ENCODE measurements around the gene MCCD1. TPM values are rescaled to one million over a fixed set of nuclear protein-coding genes. Genes with fewer than 3 reads are reported as not detected.

MCCD1 gene
- total RNA-seq, 2 donors from 2014 or later = not detected

GRCh38 chr6:31531771-31532643 lies 3.2 kb downstream of the MCCD1 start:
- Mint-ChIP-seq H3K27ac (no peak overlapping the region), H3K4me3 (no peak overlapping the region), H3K9me3 (no peaks in the 10 kb centered on the region), H3K4me1 (peaks cover 24% of the 10 kb centered on the region), H3K27me3 (ENCODE audit: insufficient read depth) (no peaks in the 10 kb centered on the region), H3K36me3 (ENCODE audit: low read depth) (peaks cover 69% of the 10 kb centered on the region)
- Histone ChIP-seq H3K4me1 (ENCODE audit: control insufficient read depth, insufficient read depth, low read length) (no peaks in the 10 kb centered on the region), H3K9me3 (ENCODE audit: control insufficient read depth, low read length) (no peaks in the 10 kb centered on the region), H3K36me3 (ENCODE audit: control insufficient read depth, insufficient read depth, low read length) (peaks cover 74% of the 10 kb centered on the region), H3K27ac (ENCODE audit: low read depth, low read length) (no peak overlapping the region), H3K27me3 (ENCODE audit: control insufficient read depth, insufficient read depth, low read length, poor library complexity, severe bottlenecking) (no peaks in the 10 kb centered on the region), H3K4me3 (ENCODE audit: low read length) (no peak overlapping the region), H3K9ac (ENCODE audit: extremely low read depth, low read length, poor library complexity, severe bottlenecking) (no peak overlapping the region)
- WGBS, 2 experiments (ENCODE audit: insufficient coverage in 1 of 2, insufficient read length in 1 of 2) = 90 to 94% methylated on average over 4 to 9 of the region's 9 CpGs
- TF ChIP-seq CTCF (conservative IDR thresholded peaks at IDR 0.05) = no peak
- DNase-seq = no peak

- H3K4me3 Mint-ChIP-seq = no peak overlapping the region
- no peaks in the 10 kb centered on the region for H3K9me3 Mint-ChIP-seq
- Histone ChIP-seq H3K4me1 (ENCODE audit: control insufficient read depth, insufficient read depth, low read length) (no peaks in the 10 kb centered on the region), H3K27ac (ENCODE audit: low read depth, low read length) (no peak overlapping the region), H3K27me3 (ENCODE audit: control insufficient read depth, insufficient read depth, low read length, poor library complexity, severe bottlenecking) (no peaks in the 10 kb centered on the region), H3K4me3 (ENCODE audit: low read length) (no peak overlapping the region), H3K9ac (ENCODE audit: extremely low read depth, low read length, poor library complexity, severe bottlenecking) (no peak overlapping the region), H3K36me3 (ENCODE audit: control insufficient read depth, insufficient read depth, low read length) (peaks cover 82% of the 10 kb centered on the region), H3K9me3 (ENCODE audit: control insufficient read depth, low read length) (no peaks in the 10 kb centered on the region)
- H3K36me3 Mint-ChIP-seq (ENCODE audit: low read depth) = peaks cover 75% of the 10 kb centered on the region
- TF ChIP-seq CTCF (conservative IDR thresholded peaks at IDR 0.05) = no peak
- DNase-seq = no peak
- WGBS, 2 experiments (ENCODE audit: insufficient coverage in 1 of 2, insufficient read length in 1 of 2) = 90 to 95% methylated on average over 3 to 7 of the region's 9 CpGs
- H3K27me3 Mint-ChIP-seq (ENCODE audit: insufficient read depth) = no peaks in the 10 kb centered on the region
- no peak overlapping the region for H3K27ac Mint-ChIP-seq
- peaks cover 24% of the 10 kb centered on the region for H3K4me1 Mint-ChIP-seq
These were observed 4.1 kb downstream of the MCCD1 start for GRCh38 chr6:31532644-31533454.

- Mint-ChIP-seq H3K9me3 (no peaks in the 10 kb centered on the region), H3K4me1 (peaks cover 28% of the 10 kb centered on the region), H3K4me3 (no peak overlapping the region), H3K27me3 (ENCODE audit: insufficient read depth) (no peaks in the 10 kb centered on the region), H3K36me3 (ENCODE audit: low read depth) (peaks cover 79% of the 10 kb centered on the region), H3K27ac (no peak overlapping the region)
- Histone ChIP-seq H3K9ac (ENCODE audit: extremely low read depth, low read length, poor library complexity, severe bottlenecking) (no peak overlapping the region), H3K4me3 (ENCODE audit: low read length) (no peak overlapping the region), H3K27me3 (ENCODE audit: control insufficient read depth, insufficient read depth, low read length, poor library complexity, severe bottlenecking) (no peaks in the 10 kb centered on the region), H3K4me1 (ENCODE audit: control insufficient read depth, insufficient read depth, low read length) (no peaks in the 10 kb centered on the region), H3K36me3 (ENCODE audit: control insufficient read depth, insufficient read depth, low read length) (peaks cover 88% of the 10 kb centered on the region), H3K27ac (ENCODE audit: low read depth, low read length) (no peak overlapping the region), H3K9me3 (ENCODE audit: control insufficient read depth, low read length) (no peaks in the 10 kb centered on the region)
- DNase-seq = no peak
- no peak for TF ChIP-seq CTCF (conservative IDR thresholded peaks at IDR 0.05)
- 93 to 100% methylated on average over 1 of the region's 1 CpG for WGBS, 2 experiments (ENCODE audit: insufficient coverage in 1 of 2, insufficient read length in 1 of 2)
These were observed 4.7 kb downstream of the MCCD1 start for GRCh38 chr6:31533455-31533841.
